IMR-90 (cell line): ENCODE measurements around the gene VAMP5. TPM values are rescaled to one million over a fixed set of nuclear protein-coding genes. Genes with fewer than 3 reads are reported as not detected.

Experiments
- ATAC-seq: fragments of 200-7000 bp; cut with Tn5 transposase; 2 replicates; pipeline ENCODE4 v1.9.1; 2020; ENCODE audit warnings: low read depth, mild to moderate bottlenecking, moderate library complexity
- BruUV-seq: library from RNA; stranded (reverse); fragments of 400-500 nt; replicated peaks from 2 replicates; lab custom pipeline; 2021; lab: Mats Ljungman, UMichigan
- CTCF ChIA-PET: fragments of 300-600 bp; formaldehyde crosslinking; extraction: SDS; loops from one replicate; lab custom pipeline; 2021; ENCODE audit warnings: antibody characterized with exemption; lab: Yijun Ruan, JAX
- POLR2A ChIA-PET: fragments of 300-600 bp; sonication (Branson Sonifier 250); formaldehyde crosslinking; loops from one replicate; lab custom pipeline; 2022; ENCODE audit warnings: antibody characterized with exemption; ENCODE audit not compliant: unreplicated experiment; lab: Charles Lee
- DNase-seq: peaks from one replicate; pipeline ENCODE4 v3.0.0; 2013
- H2AFZ ChIP-seq: replicated peaks from 2 replicates; pipeline ENCODE3; 2013; ENCODE audit warnings: low read length, mild to moderate bottlenecking; ENCODE audit not compliant: poor library complexity
- H2AK5ac ChIP-seq: 2 replicates; pipeline ENCODE4 v1.6.1; 2013; ENCODE audit warnings: low read depth, low read length, inconsistent platforms
- H2AK9ac ChIP-seq: replicated peaks from 2 replicates; pipeline ENCODE3; 2013; ENCODE audit warnings: mild to moderate bottlenecking, low read depth, low read length, moderate library complexity; ENCODE audit not compliant: poor library complexity
- H2BK120ac ChIP-seq: 2 replicates; pipeline ENCODE4 v1.6.1; 2013; ENCODE audit warnings: low read depth, low read length, inconsistent platforms
- H2BK15ac ChIP-seq: 3 replicates; pipeline ENCODE4 v1.6.1; 2013; ENCODE audit warnings: low read depth, low read length, inconsistent platforms
- H2BK20ac ChIP-seq: 2 replicates; pipeline ENCODE4 v1.6.1; 2013; ENCODE audit warnings: low read depth, mild to moderate bottlenecking, inconsistent platforms, low read length, moderate library complexity
- H2BK5ac ChIP-seq: 2 replicates; pipeline ENCODE4 v1.6.1; 2013; ENCODE audit warnings: mild to moderate bottlenecking, low read depth, low read length, inconsistent platforms; ENCODE audit not compliant: poor library complexity, severe bottlenecking
- H3K14ac ChIP-seq: replicated peaks from 2 replicates; pipeline ENCODE4 v1.6.1; 2013; ENCODE audit warnings: low read depth, low read length, inconsistent platforms
- H3K18ac ChIP-seq: 2 replicates; pipeline ENCODE4 v1.6.1; 2013; ENCODE audit warnings: low read depth, low read length, control low read depth
- H3K23ac ChIP-seq: 2 replicates; pipeline ENCODE4 v1.6.1; 2013; ENCODE audit warnings: low read depth, low read length, inconsistent platforms
- H3K27ac ChIP-seq: 2 replicates; pipeline ENCODE4 v1.5.1; 2013; ENCODE audit warnings: mild to moderate bottlenecking, control low read depth, low read length; ENCODE audit not compliant: insufficient read depth
- H3K27me3 ChIP-seq: 2 replicates; pipeline ENCODE4 v1.6.1; 2013; ENCODE audit warnings: low read length; ENCODE audit not compliant: control insufficient read depth, insufficient read depth
- H3K36me3 ChIP-seq: 2 replicates; pipeline ENCODE4 v1.6.1; 2013; ENCODE audit warnings: low read length, mixed read lengths; ENCODE audit not compliant: control insufficient read depth, insufficient read depth
- H3K4ac ChIP-seq: 2 replicates; pipeline ENCODE4 v1.6.1; 2013; ENCODE audit warnings: low read depth, low read length, inconsistent platforms
- H3K4me1 ChIP-seq: 2 replicates; pipeline ENCODE4 v1.6.1; 2013; ENCODE audit warnings: low read length, mixed read lengths; ENCODE audit not compliant: control insufficient read depth, insufficient read depth
- H3K4me2 ChIP-seq: 2 replicates; pipeline ENCODE4 v1.6.1; 2013; ENCODE audit warnings: low read depth, mild to moderate bottlenecking, control low read depth, low read length, moderate library complexity
- H3K4me3 ChIP-seq: 2 replicates; pipeline ENCODE4 v1.5.1; 2013; ENCODE audit warnings: low read depth, mild to moderate bottlenecking, control low read depth, low read length, moderate library complexity; ENCODE audit not compliant: insufficient read depth
- H3K56ac ChIP-seq: 2 replicates; pipeline ENCODE4 v1.6.1; 2013; ENCODE audit warnings: low read length, inconsistent platforms; ENCODE audit not compliant: insufficient read depth; ENCODE audit errors: extremely low read depth
- H3K79me1 ChIP-seq, 2 experiments: 2 replicates each; pipeline ENCODE4 v1.6.1; 2013; ENCODE audit warnings: low read length in 2 of 2, inconsistent platforms in 1 of 2, low read depth in 1 of 2
- H3K9ac ChIP-seq: 2 replicates; pipeline ENCODE4 v1.6.1; 2013; ENCODE audit warnings: low read depth, low read length, control low read depth
- H3K9me1 ChIP-seq: 2 replicates; pipeline ENCODE4 v1.6.1; 2013; ENCODE audit warnings: low read length, inconsistent platforms; ENCODE audit not compliant: insufficient read depth
- H3K9me3 ChIP-seq: 2 replicates; pipeline ENCODE4 v1.6.1; 2013; ENCODE audit warnings: low read length; ENCODE audit not compliant: control insufficient read depth, insufficient read depth
- H4K20me1 ChIP-seq: 2 replicates; pipeline ENCODE4 v1.6.1; 2013; ENCODE audit warnings: low read length, inconsistent platforms; ENCODE audit not compliant: insufficient read depth
- H4K5ac ChIP-seq: 2 replicates; pipeline ENCODE4 v1.6.1; 2013; ENCODE audit warnings: mild to moderate bottlenecking, low read depth, low read length, control low read depth
- H4K8ac ChIP-seq, 2 experiments: 2 replicates each; pipeline ENCODE4 v1.6.1; 2013; ENCODE audit warnings: low read depth in 2 of 2, low read length in 2 of 2, control low read depth in 1 of 2, inconsistent platforms in 1 of 2
- H4K91ac ChIP-seq: 2 replicates; pipeline ENCODE4 v1.6.1; 2013; ENCODE audit warnings: low read depth, low read length, inconsistent platforms; ENCODE audit not compliant: insufficient read depth
- BHLHE40 ChIP-seq: fragments of 150-350 bp; IDR thresholded peaks from 2 replicates; pipeline ENCODE4 v1.6.1; 2016; ENCODE audit warnings: mild to moderate bottlenecking, low read depth, low read length
- CEBPB ChIP-seq: IDR thresholded peaks from 2 replicates; pipeline ENCODE4 v1.6.1; 2012; ENCODE audit warnings: low read depth, low read length, improper control_type of control experiment
- CHD1 ChIP-seq: IDR thresholded peaks from 2 replicates; pipeline ENCODE4 v1.6.1; 2012; ENCODE audit warnings: low read depth, low read length, improper control_type of control experiment
- CTCF ChIP-seq: conservative IDR thresholded peaks from 2 replicates; pipeline ENCODE4 v1.5.1; 2012; ENCODE audit warnings: mild to moderate bottlenecking, low read depth, low read length, improper control_type of control experiment
- ELK1 ChIP-seq: fragments of 150-350 bp; IDR thresholded peaks from 2 replicates; pipeline ENCODE4 v1.6.1; 2016; ENCODE audit warnings: low read depth, mild to moderate bottlenecking, low read length, moderate library complexity, borderline replicate concordance
- FOS ChIP-seq: fragments of 150-350 bp; IDR thresholded peaks from 2 replicates; pipeline ENCODE4 v1.6.1; 2016; ENCODE audit warnings: low read depth, low read length
- MAFK ChIP-seq: IDR thresholded peaks from 2 replicates; pipeline ENCODE4 v1.6.1; 2012; ENCODE audit warnings: low read depth, low read length, improper control_type of control experiment
- MAZ ChIP-seq: IDR thresholded peaks from 2 replicates; pipeline ENCODE4 v1.6.1; 2012; ENCODE audit warnings: low read depth, mild to moderate bottlenecking, low read length, improper control_type of control experiment, moderate library complexity, borderline replicate concordance
- MXI1 ChIP-seq: IDR thresholded peaks from 2 replicates; pipeline ENCODE4 v1.6.1; 2012; ENCODE audit warnings: low read depth, mild to moderate bottlenecking, low read length, moderate library complexity, borderline replicate concordance
- NFE2L2 ChIP-seq: fragments of 150-350 bp; IDR thresholded peaks from 2 replicates; pipeline ENCODE4 v1.6.1; 2016; ENCODE audit warnings: low read depth, mild to moderate bottlenecking, low read length
- POLR2A ChIP-seq: IDR thresholded peaks from 2 replicates; pipeline ENCODE4 v1.6.1; 2012; ENCODE audit warnings: mild to moderate bottlenecking, low read depth, low read length
- RAD21 ChIP-seq: IDR thresholded peaks from 2 replicates; pipeline ENCODE4 v1.6.1; 2012; ENCODE audit warnings: low read length, improper control_type of control experiment
- RCOR1 ChIP-seq: IDR thresholded peaks from 2 replicates; pipeline ENCODE4 v1.6.1; 2012; ENCODE audit warnings: mild to moderate bottlenecking, low read length, improper control_type of control experiment; ENCODE audit not compliant: insufficient replicate concordance
- RFX5 ChIP-seq: IDR thresholded peaks from 2 replicates; pipeline ENCODE4 v1.8.0; 2012; ENCODE audit warnings: low read depth, mild to moderate bottlenecking, low read length, moderate library complexity
- SMC3 ChIP-seq: fragments of 150-350 bp; IDR thresholded peaks from 2 replicates; pipeline ENCODE4 v1.6.1; 2016; ENCODE audit warnings: low read depth, mild to moderate bottlenecking, antibody characterized with exemption, low read length, moderate library complexity
- WGBS, 2 experiments: methylation state at CpG; one replicate each; pipeline versions ENCODE4 v1.1.5 to v1.1.7; 2013; ENCODE audit warnings: missing lambda C conversion rate in 2 of 2; ENCODE audit not compliant: insufficient read length in 1 of 2; ENCODE audit errors: extremely low coverage in 2 of 2; 5-methylcytosine and 5-hydroxymethylcytosine counted together
- dilution Hi-C: fragments of 300-500 bp; cut with HindIII; formaldehyde crosslinking; loops from one replicate; pipeline ENCODE4 v1.14.3; 2018; ENCODE audit warnings: low sequenced_read_pairs; ENCODE audit not compliant: unreplicated experiment
- in situ Hi-C: fragments of 300-500 bp; cut with MboI; formaldehyde crosslinking; loops from 3 replicates; pipeline ENCODE4 v1.14.3; 2019; ENCODE audit warnings: low sequenced_read_pairs, inconsistent platforms, mixed read lengths
- intact Hi-C: fragments of 100-400 bp; cut with micrococcal nuclease; formaldehyde crosslinking; loops from 2 replicates; pipeline ENCODE4 v1.10.0; 2022
- polyA plus RNA-seq, 3 experiments: library from polyadenylated mRNA; depleted of rRNA; stranded (reverse); fragments of >200 nt; gene quantifications; 2 replicates each; pipeline ENCODE4 v1.2.3, GENCODE V29; 2012; ENCODE audit warnings: low replicate concordance in 1 of 3
- total RNA-seq: library from RNA; depleted of rRNA; stranded (reverse); fragments of >200 nt; gene quantifications from 2 replicates; pipeline ENCODE4 v1.2.3, GENCODE V29; 2012
- TF ChIP-seq, protein P1 (sequence below): fragments of 150-350 bp; IDR thresholded peaks from 2 replicates; pipeline ENCODE4 v1.6.1; 2017; ENCODE audit warnings: mild to moderate bottlenecking, antibody characterized with exemption, low read length, low read depth

The VAMP5 gene
- total and polyA plus RNA-seq, 2 of the 4 experiments (the other 2 are of a cell fraction), result 13.8 to 103 TPM

DNA sequence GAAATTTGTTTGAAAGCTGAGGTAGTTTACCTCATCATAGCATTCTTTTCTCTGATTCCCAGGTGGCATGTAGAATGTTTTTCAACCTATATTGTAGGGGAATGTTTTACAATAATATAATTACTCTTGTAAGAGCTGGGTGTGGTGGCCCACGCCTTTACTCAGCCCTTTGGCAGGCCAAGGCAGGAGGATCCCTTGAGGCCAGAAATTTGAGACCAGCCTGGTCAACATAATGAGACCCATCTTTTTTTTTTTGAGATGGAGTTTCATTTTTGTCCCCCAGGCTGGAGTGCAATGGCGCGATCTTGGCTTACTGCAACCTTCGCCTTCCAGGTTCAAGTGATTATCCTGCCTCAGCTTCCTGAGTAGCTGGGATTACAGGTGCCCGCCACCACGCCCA, 35.4 kb downstream of the VAMP5 start:
- in situ Hi-C loops, result no loop called here
- peaks cover 12% of the 10 kb centered on the region; the same call in 1 of the 2 replicates for H4K20me1 ChIP-seq
- no peak overlapping the region for H3K4me2 ChIP-seq
- H4K5ac ChIP-seq, result no peak overlapping the region
- peaks cover 22 to 28% of the 10 kb centered on the region in 2 experiments for H3K79me1 ChIP-seq
- ChIA-PET POLR2A (interaction anchor here (0.6 kb wide), 1 partner anchor 63 kb away, joined by 3 read pairs; no protein-coding TSS in a partner anchor), CTCF (no interaction called here)
- no peaks in the 10 kb centered on the region for H3K9me3 ChIP-seq
- BruUV-seq, result no TSS peak
- H3K9ac ChIP-seq, result no peak overlapping the region
- H3K9me1 ChIP-seq, result peaks cover 5% of the 10 kb centered on the region
- H3K23ac ChIP-seq, result no peak overlapping the region
- intact Hi-C loops, result no loop called here
- 100% methylated on average over 2 of the region's 6 CpGs; no CpG with 5 or more reads in 1 of the 2 experiments for WGBS, 2 experiments
- H4K8ac ChIP-seq, result no peak overlapping the region
- H2AFZ ChIP-seq, result no peak overlapping the region
- no peak overlapping the region for H3K56ac ChIP-seq
- no peak overlapping the region for H2BK5ac ChIP-seq
- H3K27me3 ChIP-seq, result no peaks in the 10 kb centered on the region
- ATAC-seq (no peak), DNase-seq (no peak)
- no peak overlapping the region for H3K14ac ChIP-seq
- dilution Hi-C loops, result no loop called here
- no peak overlapping the region for H3K4me3 ChIP-seq
- H3K18ac ChIP-seq, result no peak overlapping the region
- peaks cover 28% of the 10 kb centered on the region for H3K36me3 ChIP-seq
- no peak for TF ChIP-seq CEBPB
- no peak for TF ChIP-seq BHLHE40
- TF ChIP-seq RAD21, result no peak
- no peak for TF ChIP-seq NFE2L2
- TF ChIP-seq RFX5, result no peak
- no peak for TF ChIP-seq RCOR1
- TF ChIP-seq ELK1, result no peak
- no peak for TF ChIP-seq POLR2A
- TF ChIP-seq MAFK, result no peak
- TF ChIP-seq, protein P1, sequence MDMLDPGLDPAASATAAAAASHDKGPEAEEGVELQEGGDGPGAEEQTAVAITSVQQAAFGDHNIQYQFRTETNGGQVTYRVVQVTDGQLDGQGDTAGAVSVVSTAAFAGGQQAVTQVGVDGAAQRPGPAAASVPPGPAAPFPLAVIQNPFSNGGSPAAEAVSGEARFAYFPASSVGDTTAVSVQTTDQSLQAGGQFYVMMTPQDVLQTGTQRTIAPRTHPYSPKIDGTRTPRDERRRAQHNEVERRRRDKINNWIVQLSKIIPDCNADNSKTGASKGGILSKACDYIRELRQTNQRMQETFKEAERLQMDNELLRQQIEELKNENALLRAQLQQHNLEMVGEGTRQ, result no peak
- TF ChIP-seq CHD1, result no peak
- TF ChIP-seq MAZ, result no peak
- TF ChIP-seq MXI1, result no peak
- TF ChIP-seq FOS, result no peak
- TF ChIP-seq CTCF, result no peak
- no peak for TF ChIP-seq SMC3
- no peak overlapping the region for H2AK9ac ChIP-seq
- no peak overlapping the region for H3K4ac ChIP-seq
- H2BK15ac ChIP-seq, result no peak overlapping the region
- peaks cover 2% of the 10 kb centered on the region; the same call in 1 of the 2 replicates for H3K4me1 ChIP-seq
- no peak overlapping the region for H3K27ac ChIP-seq
- no peak overlapping the region for H4K91ac ChIP-seq
- H2AK5ac ChIP-seq, result no peak overlapping the region
- H2BK20ac ChIP-seq, result no peak overlapping the region
- no peak overlapping the region for H2BK120ac ChIP-seq
